KMS-11 (cell line): Measurements from ENCODE around the gene EMC7.
"Not testable (repeated sequence)": the region's sequence is repeated elsewhere in the genome, so short reads cannot be mapped to it uniquely, and the experiment has no call there.

ENCODE experiments used
- H2AFZ ChIP-seq: fragments of 200-600 bp; sonication (generic); 2 replicates; pipeline ENCODE4 v1.6.1; 2016; ENCODE audit warnings: antibody characterized with exemption, mixed run types, low read depth
- H3K27ac ChIP-seq: fragments of 200-600 bp; sonication (generic); 2 replicates; pipeline ENCODE4 v1.6.1; 2016; ENCODE audit warnings: mild to moderate bottlenecking, mixed run types
- H3K27me3 ChIP-seq: fragments of 200-600 bp; sonication (generic); 2 replicates; pipeline ENCODE4 v1.6.1; 2017; ENCODE audit warnings: mild to moderate bottlenecking, low read depth, mixed run types, moderate library complexity; ENCODE audit not compliant: insufficient read depth
- H3K36me3 ChIP-seq: fragments of 200-600 bp; sonication (generic); 2 replicates; pipeline ENCODE4 v1.6.1; 2017; ENCODE audit warnings: mild to moderate bottlenecking, mixed run types; ENCODE audit not compliant: insufficient read depth
- H3K4me1 ChIP-seq: fragments of 200-600 bp; sonication (generic); 2 replicates; pipeline ENCODE4 v1.6.1; 2016; ENCODE audit warnings: mild to moderate bottlenecking, low read depth, mixed run types; ENCODE audit not compliant: poor library complexity, severe bottlenecking
- H3K4me2 ChIP-seq: fragments of 200-600 bp; sonication (generic); 2 replicates; pipeline ENCODE4 v1.7.0; 2016; ENCODE audit warnings: mild to moderate bottlenecking, mixed run types
- H3K4me3 ChIP-seq: fragments of 200-600 bp; sonication (generic); IDR thresholded peaks from 2 replicates; pipeline ENCODE4 v1.6.1; 2017; ENCODE audit warnings: low read depth, low read length, mixed read lengths; ENCODE audit not compliant: insufficient read depth
- H3K79me2 ChIP-seq: fragments of 200-600 bp; sonication (generic); 2 replicates; pipeline ENCODE4 v1.6.1; 2016; ENCODE audit warnings: low read depth, mixed run types; ENCODE audit not compliant: insufficient read depth
- H3K9ac ChIP-seq: fragments of 200-600 bp; sonication (generic); 2 replicates; pipeline ENCODE4 v1.6.1; 2016; ENCODE audit warnings: mild to moderate bottlenecking, mixed run types
- H4K20me1 ChIP-seq: fragments of 200-600 bp; sonication (generic); 2 replicates; pipeline ENCODE4 v1.6.1; 2016; ENCODE audit warnings: mild to moderate bottlenecking, mixed run types; ENCODE audit not compliant: insufficient read depth
- CTCF ChIP-seq: fragments of 200-600 bp; sonication (generic); conservative IDR thresholded peaks from 2 replicates; pipeline ENCODE4 v1.6.1; 2017; ENCODE audit warnings: low read depth, mild to moderate bottlenecking, antibody characterized with exemption, low read length, moderate library complexity, mixed read lengths

EMC7 gene

GRCh38 chr15:34055868-34056595 is 45.6 kb downstream of the EMC7 start:
- TF ChIP-seq CTCF, result no peak
- Histone ChIP-seq H4K20me1 (no peaks in the 10 kb centered on the region), H3K36me3 (no peaks in the 10 kb centered on the region), H3K27ac (no peak overlapping the region), H3K79me2 (no peaks in the 10 kb centered on the region), H3K4me1 (no peaks in the 10 kb centered on the region), H3K4me3 (no peak overlapping the region), H3K4me2 (no peak overlapping the region), H3K9ac (no peak overlapping the region), H3K27me3 (no peaks in the 10 kb centered on the region), H2AFZ (no peak overlapping the region)

DNA sequence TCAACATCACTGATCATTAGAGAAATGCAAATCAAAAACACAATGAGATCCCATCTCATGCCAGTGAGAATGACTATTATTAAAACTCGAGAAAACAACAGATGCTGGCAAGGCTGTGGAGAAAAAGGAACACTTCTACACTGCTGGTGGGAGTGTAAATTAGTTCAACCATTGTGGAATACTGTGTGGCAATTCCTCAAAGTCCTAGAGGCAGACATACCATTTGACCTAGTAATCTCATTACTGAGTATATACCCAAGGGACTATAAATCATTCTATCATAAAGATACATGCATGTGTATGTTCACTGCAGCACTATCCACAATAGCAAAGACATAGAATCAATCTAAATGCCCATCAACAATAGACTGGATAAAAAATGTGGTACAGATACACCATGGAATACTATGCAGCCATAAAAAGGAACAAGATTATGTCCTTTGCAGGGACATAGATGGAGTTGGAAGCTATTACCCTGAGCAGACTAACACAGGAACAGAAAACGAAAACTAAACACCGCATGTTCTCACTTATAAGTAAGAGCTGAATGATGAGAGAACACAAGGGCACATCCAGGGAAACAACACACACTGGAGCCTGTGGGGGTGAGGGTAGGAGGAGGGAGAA is 47.5 kb downstream of the EMC7 start:
- Histone ChIP-seq H3K36me3 (no peaks in the 10 kb centered on the region), H3K27me3 (no peaks in the 10 kb centered on the region), H4K20me1 (no peaks in the 10 kb centered on the region), H3K4me1 (no peaks in the 10 kb centered on the region), H2AFZ (no peak overlapping the region), H3K27ac (no peak overlapping the region), H3K9ac (no peak overlapping the region), H3K4me3 (no peak overlapping the region), H3K79me2 (no peaks in the 10 kb centered on the region), H3K4me2 (no peak overlapping the region)
- TF ChIP-seq CTCF, result no peak

- H3K4me1 ChIP-seq, H4K20me1 ChIP-seq, H3K9ac ChIP-seq, H2AFZ ChIP-seq, H3K4me3 ChIP-seq, H3K27me3 ChIP-seq, H3K79me2 ChIP-seq, H3K4me2 ChIP-seq, H3K27ac ChIP-seq, H3K36me3 ChIP-seq: not testable (repeated sequence)
Measured at GRCh38 chr15:34050385-34050784, 51.3 kb downstream of the EMC7 start.

DNA sequence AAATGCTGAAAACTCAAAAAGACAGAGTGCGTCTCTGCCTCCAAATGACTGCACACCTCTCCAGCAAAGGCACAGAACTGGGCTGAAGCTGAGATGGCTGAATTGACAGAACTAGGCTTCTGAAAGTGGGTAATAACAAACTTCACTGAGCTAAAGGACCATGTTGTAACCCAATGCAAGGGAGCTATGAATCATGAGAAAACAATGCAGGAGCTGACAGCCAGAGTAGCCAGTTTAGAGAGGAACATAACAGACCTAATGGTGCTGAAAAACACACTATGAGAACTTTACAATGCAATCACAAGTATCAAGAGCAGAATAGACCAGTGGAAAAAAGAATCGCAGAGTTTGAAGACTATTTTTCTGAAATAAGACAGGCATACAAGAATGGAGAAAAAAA is 52.5 kb downstream of the EMC7 start:
- no peaks in the 10 kb centered on the region for H3K4me1 ChIP-seq
- H3K4me2 ChIP-seq, result no peak overlapping the region
- no peaks in the 10 kb centered on the region for H3K79me2 ChIP-seq
- TF ChIP-seq CTCF, result no peak
- H3K27me3 ChIP-seq, result no peaks in the 10 kb centered on the region
- no peak overlapping the region for H3K9ac ChIP-seq
- no peaks in the 10 kb centered on the region for H3K36me3 ChIP-seq
- no peak overlapping the region for H3K27ac ChIP-seq
- no peak overlapping the region for H3K4me3 ChIP-seq
- no peaks in the 10 kb centered on the region for H4K20me1 ChIP-seq
- H2AFZ ChIP-seq, result no peak overlapping the region
